GM12865 (cell line): ENCODE results near the gene ARHGAP22.
"Not testable (repeated sequence)": the region's sequence is repeated elsewhere in the genome, so short reads cannot be mapped to it uniquely, and the experiment has no call there.

Experiments
- DNase-seq: peaks from one replicate; pipeline ENCODE4 v3.0.0; 2010; ENCODE audit warnings: low read depth
- H3K4me3 ChIP-seq: 2 replicates; pipeline ENCODE4 v1.5.1; 2011; ENCODE audit warnings: mild to moderate bottlenecking, low read depth, low read length, control low read depth
- TF ChIP-seq, protein P1 (sequence below): IDR thresholded peaks from 2 replicates; pipeline ENCODE4 v1.5.1; 2011; ENCODE audit warnings: low read length, control low read depth, low read depth, inconsistent platforms; ENCODE audit not compliant: insufficient read depth; ENCODE audit errors: missing control alignments

Gene ARHGAP22

DNA sequence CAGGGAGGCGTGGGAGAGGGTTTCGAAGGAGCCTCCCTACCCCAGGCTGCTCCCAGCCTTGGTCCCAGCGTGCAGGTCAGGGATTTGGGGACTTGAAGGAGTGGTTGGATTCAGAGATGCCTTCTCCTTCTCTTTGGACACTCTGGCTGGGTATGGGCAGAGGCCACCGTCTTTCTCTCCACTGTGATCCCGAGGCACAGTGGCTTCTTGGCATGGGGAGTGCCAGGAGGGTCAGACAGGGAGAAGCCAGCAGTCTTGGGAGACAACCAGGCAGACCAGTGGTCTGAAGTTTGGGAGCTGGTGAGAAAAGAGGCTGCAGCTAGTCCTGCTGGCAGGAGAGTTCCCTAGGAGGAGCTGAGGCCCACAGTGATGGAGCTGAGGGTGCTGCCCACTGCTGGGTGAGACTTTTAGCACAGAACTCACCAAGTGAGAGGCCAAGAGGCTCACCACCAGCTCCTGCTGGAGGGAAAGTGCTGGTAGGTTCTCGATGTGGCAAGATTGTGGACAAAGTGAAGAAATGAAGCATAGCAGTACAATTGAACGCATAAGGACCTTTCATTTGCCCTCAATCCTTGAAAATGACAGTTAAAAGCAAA, 44.6 kb upstream of the ARHGAP22 start:
- DNase-seq: no peak
- TF ChIP-seq, protein P1, sequence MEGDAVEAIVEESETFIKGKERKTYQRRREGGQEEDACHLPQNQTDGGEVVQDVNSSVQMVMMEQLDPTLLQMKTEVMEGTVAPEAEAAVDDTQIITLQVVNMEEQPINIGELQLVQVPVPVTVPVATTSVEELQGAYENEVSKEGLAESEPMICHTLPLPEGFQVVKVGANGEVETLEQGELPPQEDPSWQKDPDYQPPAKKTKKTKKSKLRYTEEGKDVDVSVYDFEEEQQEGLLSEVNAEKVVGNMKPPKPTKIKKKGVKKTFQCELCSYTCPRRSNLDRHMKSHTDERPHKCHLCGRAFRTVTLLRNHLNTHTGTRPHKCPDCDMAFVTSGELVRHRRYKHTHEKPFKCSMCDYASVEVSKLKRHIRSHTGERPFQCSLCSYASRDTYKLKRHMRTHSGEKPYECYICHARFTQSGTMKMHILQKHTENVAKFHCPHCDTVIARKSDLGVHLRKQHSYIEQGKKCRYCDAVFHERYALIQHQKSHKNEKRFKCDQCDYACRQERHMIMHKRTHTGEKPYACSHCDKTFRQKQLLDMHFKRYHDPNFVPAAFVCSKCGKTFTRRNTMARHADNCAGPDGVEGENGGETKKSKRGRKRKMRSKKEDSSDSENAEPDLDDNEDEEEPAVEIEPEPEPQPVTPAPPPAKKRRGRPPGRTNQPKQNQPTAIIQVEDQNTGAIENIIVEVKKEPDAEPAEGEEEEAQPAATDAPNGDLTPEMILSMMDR: no peak
- no peak overlapping the region for H3K4me3 ChIP-seq

DNA sequence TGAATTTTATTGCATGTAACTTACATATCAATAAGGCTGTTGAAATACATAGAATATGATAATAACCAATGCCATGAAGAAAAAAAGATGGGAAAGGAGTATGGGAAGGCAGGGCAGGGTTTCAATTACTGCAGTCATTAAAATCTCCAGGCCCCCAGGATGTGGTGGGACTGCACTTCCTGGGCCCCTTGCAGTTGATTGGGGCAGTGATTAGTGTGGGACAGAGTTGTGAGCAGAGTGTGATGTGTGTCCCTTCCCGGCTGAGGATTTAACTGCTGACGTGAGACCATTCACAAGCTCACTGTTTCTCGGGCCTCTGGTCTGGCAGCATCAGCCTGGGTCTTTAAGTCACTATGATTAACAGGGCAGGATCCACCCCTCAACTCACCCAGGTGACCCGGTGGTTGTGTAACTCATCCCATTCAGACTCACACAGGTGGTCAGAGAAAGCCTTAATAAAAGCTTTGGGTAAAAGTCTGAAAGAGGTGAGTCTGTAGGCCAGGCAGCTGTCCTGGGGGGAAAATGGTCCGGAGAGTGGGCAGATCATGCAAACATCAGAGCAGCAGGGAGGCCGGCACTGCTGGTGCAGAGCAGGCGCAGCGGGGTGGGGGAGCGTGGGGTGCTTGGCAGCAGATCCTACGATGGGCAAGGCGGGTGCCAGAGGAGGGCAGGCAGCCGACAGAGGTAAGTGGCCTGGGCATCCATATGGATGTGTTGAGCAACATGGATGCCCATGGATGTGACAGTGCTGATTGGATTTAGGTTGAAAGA, 43.5 kb upstream of the ARHGAP22 start:
- TF ChIP-seq, protein P1: no peak
- no peak for DNase-seq
- H3K4me3 ChIP-seq: no peak overlapping the region

DNA sequence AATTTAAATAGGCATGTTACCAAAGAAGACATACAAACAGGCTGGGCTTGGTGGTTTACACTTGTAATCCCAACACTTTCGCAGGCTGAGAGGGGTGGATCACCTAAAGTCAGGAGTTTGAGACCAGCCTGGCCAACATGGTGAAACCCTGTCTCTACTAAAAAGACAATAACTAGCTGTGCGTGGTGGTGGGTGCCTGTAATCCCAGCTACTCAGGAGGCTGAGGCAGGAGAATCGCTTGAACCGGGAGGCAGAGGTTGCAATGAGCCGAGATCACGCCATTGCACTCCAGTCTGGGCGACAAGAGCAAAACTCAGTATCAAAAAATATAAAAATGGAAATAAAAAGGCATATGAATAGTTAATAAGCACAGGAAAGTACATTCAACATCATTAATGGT, 42.2 kb upstream of the ARHGAP22 start:
- not testable (repeated sequence) for H3K4me3 ChIP-seq, DNase-seq

DNA sequence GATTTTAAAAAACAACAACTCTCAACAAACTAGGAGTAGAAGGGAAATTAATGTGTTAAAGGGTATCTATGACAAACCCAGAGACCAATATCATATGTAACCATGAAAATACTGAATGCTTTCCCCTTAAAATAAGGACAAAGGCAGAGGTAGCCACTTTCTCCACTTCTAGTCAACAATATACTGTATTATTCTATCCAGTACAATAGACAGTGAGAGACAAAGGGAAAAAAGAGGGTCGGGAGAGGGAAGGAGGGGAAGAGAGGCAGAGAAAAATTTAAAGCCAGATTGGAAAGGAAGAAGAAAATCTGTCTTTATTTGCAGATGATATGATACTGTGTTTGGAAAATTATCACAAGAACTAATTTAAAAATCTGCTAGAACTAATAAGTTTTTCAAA, 40.7 kb upstream of the ARHGAP22 start:
- TF ChIP-seq, protein P1: no peak

DNA sequence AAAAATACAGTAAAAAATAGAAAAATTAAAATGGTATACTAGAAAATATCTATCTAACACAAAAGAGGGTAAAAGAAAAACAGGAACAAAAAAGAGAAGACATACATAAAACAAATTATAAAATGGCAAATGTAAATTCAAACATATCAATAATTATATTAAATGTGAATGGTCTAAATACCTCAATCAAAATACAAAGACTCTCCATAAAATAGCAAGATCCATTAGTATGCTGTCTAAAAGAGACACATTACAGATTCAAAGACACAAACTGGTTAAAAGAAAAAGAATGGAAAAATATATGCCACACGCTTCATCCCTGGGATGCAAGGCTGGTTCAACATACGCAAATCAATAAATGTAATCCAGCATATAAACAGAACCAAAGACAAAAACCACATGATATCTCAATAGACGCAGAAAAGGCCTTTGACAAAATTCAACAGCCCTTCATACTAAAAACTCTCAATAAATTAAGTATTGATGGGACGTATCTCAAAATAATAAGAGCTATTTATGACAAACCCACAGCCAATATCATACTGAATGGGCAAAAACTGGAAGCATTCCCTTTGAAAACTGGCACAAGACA, 36.3 kb upstream of the ARHGAP22 start:
- DNase-seq, H3K4me3 ChIP-seq: not testable (repeated sequence)

More for the DNA sequence above, 40.7 kb upstream of the ARHGAP22 start:
- no peak for DNase-seq
- no peak overlapping the region for H3K4me3 ChIP-seq

DNA sequence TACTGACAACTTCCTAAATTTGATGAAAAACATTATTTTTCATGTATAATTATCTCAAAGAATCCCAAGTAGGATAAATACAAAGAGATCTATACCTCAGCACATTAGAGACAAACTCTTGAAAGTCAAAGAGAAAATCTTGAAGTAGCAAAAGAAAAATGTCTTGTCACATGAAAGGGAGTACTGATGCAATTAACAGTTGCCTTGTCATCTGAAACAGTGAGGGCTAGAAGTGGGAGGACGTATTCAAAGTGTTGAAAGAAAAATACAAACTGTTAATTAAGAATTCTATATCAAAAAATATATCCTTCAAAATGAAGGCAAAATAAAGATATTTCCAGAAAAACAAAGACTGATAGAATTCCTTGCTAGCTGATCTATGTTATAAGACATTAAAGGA, 35.5 kb upstream of the ARHGAP22 start:
- TF ChIP-seq, protein P1: no peak
- no peak overlapping the region for H3K4me3 ChIP-seq
- DNase-seq: no peak

DNA sequence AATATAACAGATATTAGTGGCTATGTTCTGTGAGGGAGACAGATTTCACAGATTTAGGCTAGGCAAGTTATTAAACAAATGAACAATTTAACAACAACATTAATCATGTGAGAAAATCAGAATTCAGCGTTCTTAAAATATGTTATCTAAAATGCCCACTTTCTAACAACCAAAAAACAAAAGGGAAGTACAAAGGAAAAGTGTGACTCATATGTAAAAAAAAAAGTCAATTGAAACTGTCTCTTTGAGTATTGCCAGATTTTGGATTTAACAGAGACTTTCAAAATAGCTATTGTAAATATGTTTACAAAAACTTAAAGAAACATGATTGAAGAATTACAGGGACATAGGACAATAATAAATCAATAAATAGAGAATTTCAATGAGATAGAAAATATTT, 34.8 kb upstream of the ARHGAP22 start:
- DNase-seq: no peak
- TF ChIP-seq, protein P1: no peak
- H3K4me3 ChIP-seq: no peak overlapping the region
